Endothelial cell of umbilical vein (primary cell): ENCODE data around the gene NR2C2.

Experiments used
- EZH2 ChIP-seq: IDR thresholded peaks from 2 replicates; pipeline ENCODE4 v1.6.1; 2012; ENCODE audit warnings: borderline replicate concordance, low read depth, mild to moderate bottlenecking, moderate library complexity, low read length, inconsistent platforms; ENCODE audit not compliant: severe bottlenecking
- GATA2 ChIP-seq: IDR thresholded peaks from 2 replicates; pipeline ENCODE4 v1.7.0; 2011; ENCODE audit warnings: low read depth, mild to moderate bottlenecking, moderate library complexity, mixed read lengths, low read length; ENCODE audit not compliant: insufficient read length, insufficient read depth
- POLR2A ChIP-seq: IDR thresholded peaks from 2 replicates; pipeline ENCODE4 v1.6.1; 2012; ENCODE audit warnings: low read depth, mild to moderate bottlenecking, control low read depth, low read length
- POLR2AphosphoS5 ChIP-seq: IDR thresholded peaks from 2 replicates; pipeline ENCODE4 v1.6.1; 2012; ENCODE audit warnings: low read depth, mild to moderate bottlenecking, control low read depth, low read length, moderate library complexity; ENCODE audit not compliant: insufficient read depth
- TF ChIP-seq, protein P1 (sequence below), 2 donors: IDR thresholded peaks; 1 replicate in 1 of 2; 2 replicates in 1 of 2; pipeline ENCODE4 v1.5.1; 2011; ENCODE audit warnings: low read length in 2 of 2, mild to moderate bottlenecking in 2 of 2, moderate library complexity in 2 of 2, control low read depth in 1 of 2, inconsistent platforms in 1 of 2, low read depth in 1 of 2; ENCODE audit not compliant: insufficient read depth in 1 of 2; ENCODE audit errors: extremely low read depth in 1 of 2

- TF ChIP-seq, protein P1, sequence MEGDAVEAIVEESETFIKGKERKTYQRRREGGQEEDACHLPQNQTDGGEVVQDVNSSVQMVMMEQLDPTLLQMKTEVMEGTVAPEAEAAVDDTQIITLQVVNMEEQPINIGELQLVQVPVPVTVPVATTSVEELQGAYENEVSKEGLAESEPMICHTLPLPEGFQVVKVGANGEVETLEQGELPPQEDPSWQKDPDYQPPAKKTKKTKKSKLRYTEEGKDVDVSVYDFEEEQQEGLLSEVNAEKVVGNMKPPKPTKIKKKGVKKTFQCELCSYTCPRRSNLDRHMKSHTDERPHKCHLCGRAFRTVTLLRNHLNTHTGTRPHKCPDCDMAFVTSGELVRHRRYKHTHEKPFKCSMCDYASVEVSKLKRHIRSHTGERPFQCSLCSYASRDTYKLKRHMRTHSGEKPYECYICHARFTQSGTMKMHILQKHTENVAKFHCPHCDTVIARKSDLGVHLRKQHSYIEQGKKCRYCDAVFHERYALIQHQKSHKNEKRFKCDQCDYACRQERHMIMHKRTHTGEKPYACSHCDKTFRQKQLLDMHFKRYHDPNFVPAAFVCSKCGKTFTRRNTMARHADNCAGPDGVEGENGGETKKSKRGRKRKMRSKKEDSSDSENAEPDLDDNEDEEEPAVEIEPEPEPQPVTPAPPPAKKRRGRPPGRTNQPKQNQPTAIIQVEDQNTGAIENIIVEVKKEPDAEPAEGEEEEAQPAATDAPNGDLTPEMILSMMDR (IDR thresholded peaks at IDR 0.05; ENCODE audit: extremely low read depth in 1 of 2, insufficient read depth in 1 of 2, low read depth in 1 of 2, low read length in 2 of 2): no peak
- TF ChIP-seq POLR2AphosphoS5 (no peak), POLR2A (no peak), GATA2 (no peak), EZH2 (no peak)
Observed at GRCh38 chr3:15011174-15011573, 63.8 kb downstream of the NR2C2 start.
